GM18505 (cell line): ENCODE measurements around the gene RYR2.
A peak's percentile ranks its signal among the peaks of the same experiment; 100 is the strongest.
"Not testable (repeated sequence)": the region's sequence is repeated elsewhere in the genome, so short reads cannot be mapped to it uniquely, and the experiment has no call there.

Experiments used
- ATAC-seq: cut with Tn5 transposase; IDR thresholded peaks from one replicate; pipeline ENCODE4 v1.9.1; 2021; ENCODE audit not compliant: unreplicated experiment
- POLR2A ChIP-seq: IDR thresholded peaks from 4 replicates; pipeline ENCODE4 v1.6.1; 2011; ENCODE audit warnings: borderline replicate concordance; ENCODE audit not compliant: insufficient read depth, insufficient read length; ENCODE audit errors: extremely low read depth

Gene RYR2

GRCh38 chr1:237583756-237584155 lies 541.8 kb downstream of the RYR2 start:
- no peak for TF ChIP-seq POLR2A
- no peak for ATAC-seq

GRCh38 chr1:237590386-237590785 lies 548.4 kb downstream of the RYR2 start:
- no peak for TF ChIP-seq POLR2A
- no peak for ATAC-seq

- no peak for ATAC-seq
Measured at GRCh38 chr1:237591353-237591752, 549.4 kb downstream of the RYR2 start.

GRCh38 chr1:237603036-237603568 lies 561.1 kb downstream of the RYR2 start:
- ATAC-seq, result not testable (repeated sequence)

More at GRCh38 chr1:237591353-237591752, 549.4 kb downstream of the RYR2 start:
- TF ChIP-seq POLR2A, result no peak

- ATAC-seq, result no peak
- TF ChIP-seq POLR2A, result no peak
Measured at GRCh38 chr1:237608433-237608832, 566.4 kb downstream of the RYR2 start.

GRCh38 chr1:237610157-237610556 lies 568.2 kb downstream of the RYR2 start:
- ATAC-seq, result no peak
- TF ChIP-seq POLR2A, result no peak

- ATAC-seq, result no peak
- TF ChIP-seq POLR2A, result no peak
Measured at GRCh38 chr1:237613984-237614383, 572.0 kb downstream of the RYR2 start.

GRCh38 chr1:237619553-237619952 lies 577.6 kb downstream of the RYR2 start:
- no peak for TF ChIP-seq POLR2A
- ATAC-seq, result no peak

GRCh38 chr1:237634922-237635321 lies 592.9 kb downstream of the RYR2 start:
- no peak for ATAC-seq
- TF ChIP-seq POLR2A, result no peak

GRCh38 chr1:237638555-237638954 lies 596.6 kb downstream of the RYR2 start:
- no peak for TF ChIP-seq POLR2A
- no peak for ATAC-seq

GRCh38 chr1:237640011-237640671 lies 598.2 kb downstream of the RYR2 start:
- no peak for ATAC-seq
- TF ChIP-seq POLR2A, result no peak

- TF ChIP-seq POLR2A, result no peak
- no peak for ATAC-seq
Measured at GRCh38 chr1:237640966-237641365, 599.0 kb downstream of the RYR2 start.

- no peak for ATAC-seq
- no peak for TF ChIP-seq POLR2A
Measured at GRCh38 chr1:237650809-237651208, 608.8 kb downstream of the RYR2 start.

GRCh38 chr1:237655778-237656177 lies 613.8 kb downstream of the RYR2 start:
- no peak for TF ChIP-seq POLR2A
- ATAC-seq, result no peak

- peak; percentile 84 for ATAC-seq
- no peak for TF ChIP-seq POLR2A
Measured at GRCh38 chr1:237664348-237664747, 622.4 kb downstream of the RYR2 start.

GRCh38 chr1:237670302-237670701 lies 628.3 kb downstream of the RYR2 start:
- no peak for TF ChIP-seq POLR2A
- ATAC-seq, result no peak

GRCh38 chr1:237671262-237671661 lies 629.3 kb downstream of the RYR2 start:
- ATAC-seq, result no peak
- TF ChIP-seq POLR2A, result no peak
